ENCODE measurements around the gene SLC2A9.

The SLC2A9 gene

GRCh38 chr4:9997886-9998285 is 23.4 kb downstream of the SLC2A9 start:
- no peak for DNase-seq (ENCODE audit: insufficient read length, low spot score)
- TF ChIP-seq, protein P1, sequence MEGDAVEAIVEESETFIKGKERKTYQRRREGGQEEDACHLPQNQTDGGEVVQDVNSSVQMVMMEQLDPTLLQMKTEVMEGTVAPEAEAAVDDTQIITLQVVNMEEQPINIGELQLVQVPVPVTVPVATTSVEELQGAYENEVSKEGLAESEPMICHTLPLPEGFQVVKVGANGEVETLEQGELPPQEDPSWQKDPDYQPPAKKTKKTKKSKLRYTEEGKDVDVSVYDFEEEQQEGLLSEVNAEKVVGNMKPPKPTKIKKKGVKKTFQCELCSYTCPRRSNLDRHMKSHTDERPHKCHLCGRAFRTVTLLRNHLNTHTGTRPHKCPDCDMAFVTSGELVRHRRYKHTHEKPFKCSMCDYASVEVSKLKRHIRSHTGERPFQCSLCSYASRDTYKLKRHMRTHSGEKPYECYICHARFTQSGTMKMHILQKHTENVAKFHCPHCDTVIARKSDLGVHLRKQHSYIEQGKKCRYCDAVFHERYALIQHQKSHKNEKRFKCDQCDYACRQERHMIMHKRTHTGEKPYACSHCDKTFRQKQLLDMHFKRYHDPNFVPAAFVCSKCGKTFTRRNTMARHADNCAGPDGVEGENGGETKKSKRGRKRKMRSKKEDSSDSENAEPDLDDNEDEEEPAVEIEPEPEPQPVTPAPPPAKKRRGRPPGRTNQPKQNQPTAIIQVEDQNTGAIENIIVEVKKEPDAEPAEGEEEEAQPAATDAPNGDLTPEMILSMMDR (IDR thresholded peaks at IDR 0.05; ENCODE audit: insufficient read depth, missing control alignments) = no peak
- no peak for FAIRE-seq

- TF ChIP-seq, protein P1 (IDR thresholded peaks at IDR 0.05; ENCODE audit: insufficient read depth, missing control alignments) = no peak
- DNase-seq (ENCODE audit: insufficient read length, low spot score) = no peak
- FAIRE-seq = no peak
Observed at GRCh38 chr4:9996319-9997110, 24.8 kb downstream of the SLC2A9 start.

DNA sequence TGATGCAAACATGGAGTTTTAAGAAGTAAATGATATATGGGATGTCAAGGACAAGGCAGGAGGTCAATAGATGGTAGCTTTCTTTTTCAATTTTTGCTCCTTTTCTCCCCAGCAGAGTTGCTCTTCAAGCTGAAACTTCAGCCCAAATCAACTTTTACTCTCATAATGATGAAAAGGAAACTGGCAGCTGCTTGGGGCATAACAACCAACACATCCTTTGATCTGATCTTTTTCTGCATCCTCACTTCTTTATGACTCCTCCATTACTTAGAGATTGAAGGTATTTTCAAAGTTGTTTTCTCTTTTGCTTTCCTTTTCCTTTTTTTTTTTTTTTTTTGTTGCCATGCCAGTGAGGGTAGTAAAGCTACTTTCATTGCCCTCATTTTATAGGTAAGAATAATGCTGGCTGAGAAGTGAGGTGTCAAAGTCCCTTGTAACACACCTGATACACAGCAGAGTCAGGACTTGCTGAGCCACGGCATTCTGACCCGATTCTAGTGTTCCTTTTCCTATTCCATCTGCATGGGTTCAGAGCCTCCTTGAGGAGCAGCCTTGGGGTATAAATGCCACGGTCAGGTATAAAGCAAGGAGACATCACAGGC is 26.9 kb downstream of the SLC2A9 start:
- TF ChIP-seq, protein P1 (IDR thresholded peaks at IDR 0.05; ENCODE audit: insufficient read depth, missing control alignments) = no peak
- no peak for FAIRE-seq
- DNase-seq (ENCODE audit: insufficient read length, low spot score) = no peak

- FAIRE-seq (no peak), DNase-seq (ENCODE audit: insufficient read length, low spot score) (no peak)
- TF ChIP-seq, protein P1 (IDR thresholded peaks at IDR 0.05; ENCODE audit: insufficient read depth, missing control alignments) = no peak
Observed at GRCh38 chr4:9989918-9990635, 31.2 kb downstream of the SLC2A9 start.

- no peak for DNase-seq (ENCODE audit: insufficient read length, low spot score)
- no peak for FAIRE-seq
- TF ChIP-seq, protein P1 (IDR thresholded peaks at IDR 0.05; ENCODE audit: insufficient read depth, missing control alignments) = no peak
Observed at GRCh38 chr4:9988933-9989332, 32.4 kb downstream of the SLC2A9 start.

GRCh38 chr4:9988363-9988749 is 32.9 kb downstream of the SLC2A9 start:
- no peak for FAIRE-seq

More at GRCh38 chr4:9988363-9988749, 32.9 kb downstream of the SLC2A9 start:
- TF ChIP-seq, protein P1 (IDR thresholded peaks at IDR 0.05; ENCODE audit: insufficient read depth, missing control alignments) = no peak
- no peak for DNase-seq (ENCODE audit: insufficient read length, low spot score)
